HG03108 (cell line): ENCODE results near the gene ADPRHL1.
"Not testable (repeated sequence)": the region's sequence is repeated elsewhere in the genome, so short reads cannot be mapped to it uniquely, and the experiment has no call there.

ENCODE experiments used
- ATAC-seq: cut with Tn5 transposase; IDR thresholded peaks from one replicate; pipeline ENCODE4 v1.9.1; 2021; ENCODE audit warnings: moderate library complexity; ENCODE audit not compliant: unreplicated experiment

Gene ADPRHL1

DNA sequence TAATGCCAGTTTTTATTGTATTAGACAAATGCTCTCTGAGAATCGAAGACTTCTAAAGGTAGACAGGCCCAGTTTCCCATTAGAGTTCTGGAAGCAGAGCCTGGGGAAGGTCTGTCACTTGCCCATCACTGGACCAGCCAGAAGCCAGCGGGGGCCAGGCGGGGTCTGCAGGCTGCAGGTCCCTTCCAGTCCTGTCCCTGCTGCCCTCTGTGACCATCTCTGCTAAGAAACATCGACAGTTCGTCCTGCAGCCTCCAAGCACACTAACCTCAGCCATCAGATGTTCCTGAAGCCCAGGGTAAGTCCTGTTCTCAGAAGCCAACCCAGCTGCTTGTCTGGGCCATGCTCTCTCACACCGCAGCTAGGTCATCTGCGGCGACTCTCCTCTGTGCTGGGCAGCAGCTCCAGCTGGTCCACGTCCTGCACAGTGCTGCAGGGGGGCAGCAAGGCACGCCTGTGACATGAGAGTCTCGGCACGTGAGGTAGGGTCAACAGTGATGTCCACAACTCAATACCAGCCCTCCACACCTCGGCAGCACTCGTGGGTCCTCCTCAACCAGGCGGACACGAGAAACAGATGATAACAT is 2.9 kb upstream of the ADPRHL1 start:
- ATAC-seq: no peak

DNA sequence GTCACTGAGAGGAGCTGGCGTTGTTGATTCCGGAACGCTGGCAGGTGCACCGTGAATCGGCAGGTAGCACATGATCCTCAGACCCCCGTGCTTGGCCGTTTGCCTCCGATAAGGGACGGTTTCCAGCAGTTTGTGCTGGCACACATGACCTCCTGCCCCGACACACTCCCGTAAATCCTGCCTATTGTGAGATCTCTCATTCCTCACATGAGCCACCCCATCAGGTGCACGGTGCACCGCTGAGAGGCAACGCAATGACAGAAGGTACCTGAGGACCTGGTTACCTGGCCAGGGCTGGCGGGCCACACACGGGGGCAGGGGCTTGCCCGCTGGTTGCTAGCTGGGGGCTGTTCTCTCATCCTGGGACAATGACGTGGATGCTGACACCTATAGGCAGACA is 2.1 kb upstream of the ADPRHL1 start:
- ATAC-seq: no peak

DNA sequence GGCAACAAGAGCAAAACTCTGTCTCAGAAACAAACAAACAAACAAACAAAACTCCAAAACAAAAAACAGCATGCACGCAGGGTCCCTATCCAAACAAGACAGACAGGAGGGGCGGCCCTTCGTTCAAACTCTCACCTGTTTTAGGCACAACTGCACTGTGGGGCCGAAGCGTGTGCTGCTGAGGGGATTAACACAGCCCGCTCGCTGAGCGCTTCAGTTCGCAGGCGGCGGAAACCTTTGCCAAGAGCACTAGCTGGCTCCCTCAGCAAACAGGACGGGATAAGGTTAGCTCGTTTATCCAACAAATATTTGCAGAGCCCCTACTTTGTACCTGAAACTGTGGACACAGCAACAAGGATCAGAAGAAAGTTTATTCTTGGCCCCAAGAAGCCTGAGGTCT is 1.6 kb upstream of the ADPRHL1 start:
- no peak for ATAC-seq

DNA sequence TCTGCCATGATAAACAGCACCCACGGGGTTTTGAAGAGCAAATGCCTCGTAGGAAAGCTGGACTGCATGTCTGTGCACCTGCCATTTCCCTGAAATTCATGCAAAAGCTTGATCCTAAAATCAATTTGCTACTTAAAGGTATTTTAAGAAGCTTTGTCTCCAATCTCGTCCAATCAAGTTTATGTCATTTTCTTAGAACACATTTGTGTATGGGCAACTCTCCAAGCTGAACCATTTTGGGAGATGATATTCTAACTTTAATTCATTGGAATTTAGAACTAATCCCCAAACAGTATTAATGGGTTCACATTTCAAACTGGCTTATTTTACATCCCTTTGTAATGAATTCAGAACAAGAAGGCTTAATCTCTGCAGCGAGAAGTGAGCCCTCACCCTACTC is 822 bp downstream of the ADPRHL1 start:
- ATAC-seq: no peak

DNA sequence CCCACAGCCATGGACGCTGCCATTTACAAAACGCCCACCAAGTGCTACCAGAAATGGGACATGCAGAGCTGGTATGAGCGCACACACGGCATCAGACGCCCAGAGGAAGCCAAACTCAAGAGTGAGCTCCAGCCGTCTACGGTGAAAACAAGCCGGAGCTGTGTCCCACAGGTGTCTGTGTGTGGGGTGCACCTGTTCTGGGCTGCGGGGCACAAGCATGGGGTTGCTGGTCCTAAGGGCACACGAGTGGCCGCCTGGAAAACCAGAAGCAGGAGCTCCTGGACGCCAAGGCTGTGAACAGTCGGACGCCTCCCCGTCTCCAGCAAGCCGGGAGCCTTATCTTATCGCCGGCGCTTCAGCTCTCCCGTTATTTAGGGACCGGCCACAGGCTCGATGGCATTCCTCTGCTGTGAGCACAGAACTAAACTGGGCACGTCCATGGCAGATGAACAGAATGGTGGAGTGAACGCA is 1.3 kb downstream of the ADPRHL1 start:
- ATAC-seq: no peak

DNA sequence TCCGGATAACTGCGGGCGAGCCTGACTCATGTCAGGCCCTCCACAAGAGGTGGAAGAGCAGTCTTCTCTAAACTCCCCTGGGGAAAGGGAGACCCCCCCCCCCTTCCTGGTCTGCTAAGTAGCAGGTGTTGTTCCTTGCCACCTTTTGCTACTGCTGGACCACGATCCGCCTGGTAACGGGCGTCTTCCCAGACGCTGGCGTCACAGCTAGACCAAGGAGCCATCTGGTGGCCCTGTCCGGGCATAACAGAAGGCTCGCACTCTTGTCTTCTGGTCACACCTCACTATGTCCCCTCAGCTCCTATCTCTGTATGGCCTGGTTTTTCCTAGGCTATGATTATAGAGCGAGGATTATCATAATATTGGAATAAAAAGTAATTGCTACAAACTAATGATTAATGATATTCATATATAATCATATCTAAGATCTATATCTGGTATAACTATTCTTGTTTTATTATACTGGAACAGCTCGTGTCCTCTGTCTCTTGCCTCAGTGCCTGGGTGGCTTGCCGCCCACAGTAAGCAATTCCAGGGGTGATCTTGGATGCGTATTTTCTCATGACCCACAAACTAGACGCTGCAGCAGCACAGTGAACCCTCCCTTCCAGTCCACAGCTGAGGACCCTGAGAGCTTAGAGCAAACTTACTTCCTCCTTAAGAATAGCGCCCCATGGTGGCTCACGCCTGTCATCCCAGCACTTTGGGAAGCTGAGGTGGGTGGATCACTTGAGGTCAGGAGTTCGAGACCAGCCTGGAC is 2.2 kb downstream of the ADPRHL1 start:
- ATAC-seq: not testable (repeated sequence)

DNA sequence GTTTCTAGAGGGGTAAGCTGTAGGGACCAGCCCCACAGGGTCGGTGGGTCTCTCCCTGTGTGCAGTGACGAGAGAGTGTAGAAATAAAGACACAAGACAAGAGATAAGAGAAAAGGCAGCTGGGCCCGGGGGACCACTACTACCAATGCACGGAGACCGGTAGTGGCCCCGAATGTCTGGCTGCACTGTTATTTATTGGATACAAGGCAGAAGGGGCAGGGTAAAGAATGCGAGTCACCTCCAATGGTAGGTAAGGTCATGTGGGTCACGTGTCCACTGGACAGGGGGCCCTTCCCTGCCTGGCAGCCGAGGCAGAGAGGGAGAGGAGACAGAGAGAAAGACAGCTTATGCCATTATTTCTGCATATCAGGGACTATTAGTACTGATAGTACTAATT is 2.9 kb downstream of the ADPRHL1 start:
- not testable (repeated sequence) for ATAC-seq

DNA sequence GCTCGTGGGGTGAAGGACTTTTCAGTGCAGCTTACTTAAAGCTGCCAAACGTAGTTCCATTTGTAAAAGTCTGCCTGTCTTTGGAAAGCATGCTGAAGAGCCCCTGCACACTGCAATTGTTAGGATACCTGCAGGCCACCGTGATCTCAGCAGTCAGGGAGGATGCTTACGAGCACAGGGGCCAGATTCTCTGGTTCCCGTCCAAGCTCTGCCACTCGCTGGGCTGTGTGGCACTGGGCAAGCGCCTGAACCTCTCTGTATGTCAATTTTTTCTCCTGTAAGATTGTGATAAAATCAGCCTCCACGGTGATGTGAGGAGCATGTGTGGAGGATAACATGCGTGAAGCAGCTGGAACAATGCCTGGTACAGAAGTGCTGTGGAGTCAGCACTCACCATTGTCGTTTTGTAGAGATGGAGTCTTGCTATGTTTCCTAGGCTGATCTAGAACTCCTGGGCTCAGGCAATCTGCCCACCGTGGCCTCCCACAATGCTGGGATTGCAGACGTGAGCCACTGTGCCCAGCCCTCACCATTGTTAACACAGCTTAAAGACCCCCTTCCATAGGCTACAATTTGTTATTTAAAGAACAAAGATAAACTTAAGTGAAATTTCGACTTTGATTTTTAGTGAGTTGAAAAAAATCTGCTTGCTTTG is 3.5 kb downstream of the ADPRHL1 start:
- no peak for ATAC-seq

DNA sequence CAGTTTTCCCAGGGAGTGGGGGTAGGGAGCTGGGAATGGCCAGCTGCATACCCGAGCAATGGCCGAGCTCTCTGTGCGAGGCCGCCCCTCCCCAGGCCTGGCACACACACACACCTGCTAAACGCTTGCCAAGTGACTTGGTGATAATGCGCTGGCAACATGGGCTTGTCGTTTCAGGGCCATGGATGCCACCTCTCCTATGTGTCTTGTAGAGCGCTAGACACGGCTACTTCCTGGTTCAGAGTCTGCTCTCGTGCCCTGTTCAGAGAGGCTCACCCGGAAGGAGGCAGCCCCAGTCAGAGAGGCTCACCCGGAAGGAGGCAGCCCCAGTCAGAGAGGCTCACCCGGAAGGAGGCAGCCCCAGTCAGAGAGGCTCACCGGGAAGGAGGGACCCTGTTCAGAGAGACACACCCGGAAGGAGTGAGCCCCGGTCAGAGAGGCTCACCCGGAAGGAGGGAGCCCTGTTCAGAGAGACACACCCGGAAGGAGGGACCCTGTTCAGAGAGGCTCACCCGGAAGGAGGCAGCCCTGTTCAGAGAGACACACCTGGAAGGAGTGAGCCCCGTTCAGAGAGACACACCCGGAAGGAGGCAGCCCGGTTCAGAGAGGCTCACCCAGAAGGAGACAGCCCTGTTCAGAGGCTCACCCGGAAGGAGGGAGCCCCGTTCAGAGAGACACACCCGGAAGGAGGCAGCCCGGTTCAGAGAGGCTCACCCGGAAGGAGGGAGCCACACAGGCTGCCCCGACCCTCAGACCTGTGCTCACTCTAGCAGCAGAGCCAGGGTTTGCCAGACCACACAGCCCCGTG is 4.2 kb downstream of the ADPRHL1 start:
- peak; percentile 45 for ATAC-seq

DNA sequence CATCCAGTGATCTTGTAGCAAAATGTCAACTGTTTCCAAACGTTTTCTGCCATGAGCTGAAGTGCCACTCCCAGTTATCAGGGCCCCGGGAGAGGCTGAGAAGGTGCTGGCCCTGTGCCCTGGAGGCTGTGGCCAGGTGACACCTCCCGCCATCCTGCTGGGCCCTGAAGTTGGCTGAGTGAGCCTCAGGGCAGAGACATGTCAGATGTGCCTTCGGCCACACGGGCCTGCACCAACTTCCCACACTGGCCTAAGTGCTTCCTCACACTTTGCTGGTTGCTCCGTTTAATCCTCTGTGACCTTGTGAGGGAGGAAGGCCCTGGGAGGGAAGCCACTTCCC is 4.8 kb downstream of the ADPRHL1 start:
- no peak for ATAC-seq

DNA sequence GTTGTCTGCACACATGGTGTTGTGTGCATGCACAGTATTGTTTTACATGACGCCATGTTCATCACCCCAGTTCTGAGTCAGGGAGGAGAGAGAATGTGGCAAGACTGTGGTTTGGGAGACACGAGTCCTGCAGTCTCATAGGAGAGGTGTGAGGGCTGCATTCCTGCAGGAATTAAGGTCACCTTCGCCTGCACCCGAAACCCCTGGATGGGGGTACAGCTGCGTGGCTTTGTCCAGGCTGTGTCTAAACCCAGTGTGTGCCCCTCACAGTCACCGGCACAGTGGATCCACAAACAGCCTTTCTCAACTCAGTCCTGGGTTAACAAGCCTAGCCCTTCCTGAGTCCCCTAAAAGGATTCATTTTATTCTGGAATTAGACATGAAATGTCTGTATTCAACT is 5.7 kb downstream of the ADPRHL1 start:
- ATAC-seq: no peak

DNA sequence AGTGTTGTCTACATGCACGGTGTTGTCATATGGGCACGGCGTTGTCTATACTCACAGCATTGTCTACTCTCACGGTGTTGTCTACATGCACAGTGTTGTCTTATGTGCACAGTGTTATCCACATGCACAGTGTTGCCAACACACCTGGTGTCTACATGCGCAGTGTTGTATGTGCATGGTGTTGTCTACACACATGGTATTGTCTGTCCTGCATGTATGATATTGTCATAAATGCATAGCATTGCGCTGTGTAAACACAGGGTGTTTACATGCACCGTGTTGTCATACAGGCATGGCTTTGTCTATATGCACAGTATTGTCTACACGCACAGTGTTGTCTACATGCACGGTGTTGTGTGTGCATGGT is 6.8 kb downstream of the ADPRHL1 start:
- ATAC-seq: no peak

DNA sequence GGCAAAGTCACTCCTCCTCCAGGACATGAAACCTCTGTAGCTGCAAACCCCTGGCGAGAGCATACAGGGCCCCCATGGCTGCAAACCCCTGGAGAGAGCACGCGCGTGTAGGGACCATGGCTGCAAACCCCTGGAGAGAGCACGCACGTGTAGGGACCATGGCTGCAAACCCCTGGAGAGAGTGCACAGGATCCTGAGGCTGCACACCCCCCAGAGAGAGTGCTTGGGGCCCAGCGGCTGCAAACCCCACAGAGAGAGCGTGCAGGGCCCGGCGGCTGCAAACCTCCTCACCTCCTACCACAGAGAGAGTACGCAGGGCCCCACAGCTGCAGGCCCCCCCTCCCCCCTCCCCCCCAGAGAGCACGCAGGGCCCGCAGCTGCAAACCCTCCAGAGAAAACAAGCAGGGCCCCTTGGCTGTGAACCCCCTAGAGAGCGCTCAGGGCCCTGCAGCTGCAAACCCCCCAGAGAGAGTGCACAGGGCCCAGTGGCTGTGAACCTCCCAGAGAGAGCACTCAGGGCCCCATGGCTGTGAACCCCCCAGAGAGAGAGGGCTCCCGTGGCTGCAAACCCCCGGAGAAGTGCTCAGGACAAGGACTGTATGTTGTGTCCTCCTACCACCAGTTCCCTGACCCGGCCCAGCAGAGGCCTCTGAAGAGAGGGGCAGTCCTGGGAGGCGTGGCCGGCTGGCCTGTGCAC is 7.3 kb downstream of the ADPRHL1 start:
- ATAC-seq: peak; percentile 37

DNA sequence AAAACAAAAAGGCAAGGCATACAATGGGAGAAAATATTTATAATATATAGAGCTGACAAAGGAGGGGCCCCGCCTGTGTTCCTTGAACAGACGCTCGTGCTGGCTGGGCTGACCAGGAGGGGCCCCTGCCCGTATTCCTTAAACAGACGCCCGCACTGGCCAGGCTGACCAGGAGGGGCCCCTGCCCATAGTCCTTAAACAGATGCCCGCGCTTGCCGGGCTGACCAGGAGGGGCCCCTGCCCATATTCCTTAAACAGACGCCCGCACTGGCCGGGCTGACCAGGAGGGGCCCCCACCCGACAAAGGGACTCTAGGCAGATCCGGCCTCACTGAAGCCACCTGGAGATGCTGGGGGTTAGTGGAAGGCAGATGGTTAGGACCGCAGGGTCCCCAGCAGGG is 9.3 kb downstream of the ADPRHL1 start:
- no peak for ATAC-seq

DNA sequence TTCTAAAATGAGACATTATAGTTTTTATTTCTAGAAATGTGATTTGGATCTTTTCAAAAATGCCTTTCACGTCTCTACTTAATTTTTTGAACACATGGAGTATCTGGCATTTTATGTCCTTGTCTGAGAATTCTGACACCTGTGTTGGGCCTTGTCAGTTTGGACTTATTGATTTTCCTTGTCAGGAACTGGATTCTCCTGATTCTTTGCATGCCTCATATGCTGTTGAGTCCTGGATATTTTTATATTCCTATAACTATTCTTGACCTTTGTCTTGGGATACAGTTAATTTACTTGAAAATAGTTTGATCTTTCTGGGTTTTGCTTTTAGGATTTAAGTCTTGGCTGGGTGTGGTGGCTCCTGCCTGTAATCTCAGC is 10.3 kb downstream of the ADPRHL1 start:
- no peak for ATAC-seq

DNA sequence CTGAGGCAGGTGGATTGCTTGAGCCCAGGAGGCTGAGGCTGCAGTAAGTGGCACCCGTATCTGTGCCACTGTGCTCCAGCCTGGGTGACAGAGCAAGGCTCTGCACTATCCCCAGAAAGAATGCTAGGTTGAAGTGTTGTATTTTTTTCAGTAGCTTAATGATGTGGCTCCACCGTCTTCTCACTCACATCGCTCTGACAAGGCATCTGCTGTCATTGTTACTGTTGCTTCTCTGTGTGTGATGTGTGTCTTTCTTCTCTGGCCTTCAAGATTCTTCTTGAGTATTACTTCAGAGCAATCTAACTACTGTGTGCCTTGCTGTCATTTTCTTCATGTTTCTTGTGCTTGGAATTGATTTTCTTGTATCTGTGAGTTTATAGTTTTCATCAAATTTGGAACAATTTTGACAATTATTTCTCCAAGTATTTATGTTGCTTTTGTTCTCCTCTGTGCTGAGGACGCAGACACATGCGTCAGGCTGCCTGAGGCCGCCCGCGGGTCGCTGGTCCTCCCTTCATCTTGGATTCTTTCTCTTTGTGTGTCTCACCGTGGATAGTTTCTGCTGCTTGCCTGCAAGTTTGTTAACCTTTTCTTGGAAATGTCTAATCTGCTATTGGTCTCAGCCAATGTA is 10.8 kb downstream of the ADPRHL1 start:
- no peak for ATAC-seq

DNA sequence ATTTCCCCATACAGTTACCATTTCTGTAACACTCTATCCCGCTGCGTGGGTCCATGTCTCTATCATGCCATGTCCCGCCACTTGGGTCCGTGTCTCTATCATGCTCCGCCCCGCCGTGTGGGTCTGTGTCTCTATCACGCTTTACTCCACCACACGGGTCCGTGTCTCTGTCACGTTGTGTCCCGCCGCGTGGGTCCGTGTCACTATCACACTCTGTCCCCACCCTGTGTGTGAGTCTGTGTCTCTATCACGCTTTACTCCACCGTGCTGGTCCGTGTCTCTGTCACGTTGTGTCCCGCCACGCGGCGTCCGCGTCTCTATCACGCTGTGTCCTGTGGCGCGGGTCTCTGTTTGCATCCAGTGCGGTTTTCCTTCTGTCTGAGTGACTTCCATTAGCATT is 11.6 kb downstream of the ADPRHL1 start:
- no peak for ATAC-seq

DNA sequence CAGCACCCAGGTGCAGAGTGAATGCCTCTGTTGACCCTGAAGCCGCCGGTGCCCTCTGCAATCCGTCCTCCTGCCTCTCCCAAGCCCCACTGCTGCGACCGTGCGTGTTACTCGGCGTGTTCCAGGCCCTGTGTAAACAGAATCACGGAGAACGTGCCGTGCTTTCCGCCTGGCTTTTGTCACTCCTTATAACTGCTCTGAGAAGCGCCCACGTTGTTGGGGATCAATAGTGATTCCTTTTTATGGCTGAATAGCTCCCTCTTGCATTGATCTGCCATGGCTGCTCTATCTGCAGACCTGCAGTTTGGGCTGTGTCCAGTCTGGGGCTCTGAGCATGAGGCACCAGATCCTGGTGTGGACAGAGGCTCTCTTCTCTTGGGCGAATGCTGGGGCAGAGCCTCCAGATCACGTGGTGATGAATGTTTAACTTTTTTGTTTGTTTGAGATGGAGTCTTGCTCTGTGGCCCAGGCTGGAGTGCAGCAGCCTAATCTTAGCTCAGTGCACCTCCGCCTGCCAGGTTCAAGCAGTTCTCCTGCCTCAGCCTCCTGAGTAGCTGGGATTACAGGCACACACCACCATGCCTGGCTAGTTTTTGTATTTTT is 15.8 kb downstream of the ADPRHL1 start:
- ATAC-seq: no peak

DNA sequence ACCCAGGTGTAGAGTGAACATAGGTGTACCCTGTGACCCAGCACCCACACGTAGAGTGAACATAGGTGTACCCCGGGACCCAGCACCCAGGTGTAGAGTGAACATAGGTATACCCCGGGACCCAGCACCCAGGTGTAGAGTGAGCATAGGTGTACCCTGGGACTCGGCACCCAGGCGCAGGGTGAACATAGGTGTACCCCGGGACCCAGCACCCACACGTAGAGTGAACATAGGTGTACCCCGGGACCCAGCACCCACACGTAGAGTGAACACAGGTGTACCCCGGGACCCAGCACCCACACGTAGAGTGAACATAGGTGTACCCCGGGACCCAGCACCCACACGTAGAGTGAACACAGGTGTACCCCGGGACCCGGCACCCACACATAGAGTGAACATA is 16.4 kb downstream of the ADPRHL1 start:
- ATAC-seq: not testable (repeated sequence)

DNA sequence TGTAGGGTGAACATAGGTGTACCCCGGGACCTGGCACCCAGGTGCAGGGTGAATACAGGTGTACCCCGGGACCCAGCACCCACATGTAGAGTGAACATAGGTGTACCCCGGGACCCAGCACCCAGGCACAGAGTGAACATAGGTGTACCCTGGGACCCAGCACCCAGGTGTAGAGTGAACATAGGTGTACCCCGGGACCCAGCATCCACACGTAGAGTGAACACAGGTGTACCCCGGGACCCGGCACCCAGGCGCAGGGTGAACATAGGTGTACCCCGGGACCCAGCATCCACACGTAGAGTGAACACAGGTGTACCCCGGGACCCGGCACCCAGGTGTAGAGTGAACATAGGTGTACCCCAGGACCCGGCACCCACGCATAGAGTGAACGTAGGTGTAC is 17.4 kb downstream of the ADPRHL1 start:
- ATAC-seq: not testable (repeated sequence)
